GM12872 (cell line): Measurements from ENCODE around the gene PLLP.

ENCODE experiments used
- TF ChIP-seq, protein P1 (sequence below): IDR thresholded peaks from 3 replicates; pipeline ENCODE4 v1.5.1; 2011; ENCODE audit warnings: low read depth, mild to moderate bottlenecking, low read length, moderate library complexity; ENCODE audit not compliant: insufficient read depth

The PLLP gene

DNA sequence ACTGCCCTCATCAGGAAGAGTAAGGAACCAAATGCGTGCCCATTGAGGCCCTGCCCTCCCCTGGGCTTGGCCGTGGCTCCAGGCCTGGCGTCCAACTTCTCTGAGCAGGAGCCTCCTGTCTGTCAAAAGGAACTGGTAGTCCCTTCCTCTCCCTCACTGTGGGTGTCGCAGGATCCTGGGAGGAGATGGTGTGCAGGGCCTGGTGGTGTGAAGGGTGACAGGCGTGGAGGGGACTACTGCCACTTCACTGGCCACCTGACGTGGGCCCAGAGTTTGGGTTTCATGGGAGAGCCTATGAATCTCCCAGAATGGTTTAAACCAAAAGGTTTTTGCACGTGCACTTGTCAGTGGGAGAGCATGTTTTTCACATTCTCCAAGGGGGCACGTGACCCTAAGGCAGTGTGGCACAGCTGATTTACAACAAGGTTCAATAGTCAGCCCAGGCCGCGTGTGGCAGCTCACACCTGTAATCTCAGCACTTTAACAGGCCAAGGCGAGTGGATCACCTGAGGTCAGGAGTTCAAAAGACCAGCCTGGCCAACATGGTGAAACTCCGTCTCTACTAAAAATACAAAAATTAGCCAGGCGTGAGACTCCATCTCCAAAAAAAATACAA, 26.9 kb downstream of the PLLP start:
- TF ChIP-seq, protein P1, sequence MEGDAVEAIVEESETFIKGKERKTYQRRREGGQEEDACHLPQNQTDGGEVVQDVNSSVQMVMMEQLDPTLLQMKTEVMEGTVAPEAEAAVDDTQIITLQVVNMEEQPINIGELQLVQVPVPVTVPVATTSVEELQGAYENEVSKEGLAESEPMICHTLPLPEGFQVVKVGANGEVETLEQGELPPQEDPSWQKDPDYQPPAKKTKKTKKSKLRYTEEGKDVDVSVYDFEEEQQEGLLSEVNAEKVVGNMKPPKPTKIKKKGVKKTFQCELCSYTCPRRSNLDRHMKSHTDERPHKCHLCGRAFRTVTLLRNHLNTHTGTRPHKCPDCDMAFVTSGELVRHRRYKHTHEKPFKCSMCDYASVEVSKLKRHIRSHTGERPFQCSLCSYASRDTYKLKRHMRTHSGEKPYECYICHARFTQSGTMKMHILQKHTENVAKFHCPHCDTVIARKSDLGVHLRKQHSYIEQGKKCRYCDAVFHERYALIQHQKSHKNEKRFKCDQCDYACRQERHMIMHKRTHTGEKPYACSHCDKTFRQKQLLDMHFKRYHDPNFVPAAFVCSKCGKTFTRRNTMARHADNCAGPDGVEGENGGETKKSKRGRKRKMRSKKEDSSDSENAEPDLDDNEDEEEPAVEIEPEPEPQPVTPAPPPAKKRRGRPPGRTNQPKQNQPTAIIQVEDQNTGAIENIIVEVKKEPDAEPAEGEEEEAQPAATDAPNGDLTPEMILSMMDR, result no peak

DNA sequence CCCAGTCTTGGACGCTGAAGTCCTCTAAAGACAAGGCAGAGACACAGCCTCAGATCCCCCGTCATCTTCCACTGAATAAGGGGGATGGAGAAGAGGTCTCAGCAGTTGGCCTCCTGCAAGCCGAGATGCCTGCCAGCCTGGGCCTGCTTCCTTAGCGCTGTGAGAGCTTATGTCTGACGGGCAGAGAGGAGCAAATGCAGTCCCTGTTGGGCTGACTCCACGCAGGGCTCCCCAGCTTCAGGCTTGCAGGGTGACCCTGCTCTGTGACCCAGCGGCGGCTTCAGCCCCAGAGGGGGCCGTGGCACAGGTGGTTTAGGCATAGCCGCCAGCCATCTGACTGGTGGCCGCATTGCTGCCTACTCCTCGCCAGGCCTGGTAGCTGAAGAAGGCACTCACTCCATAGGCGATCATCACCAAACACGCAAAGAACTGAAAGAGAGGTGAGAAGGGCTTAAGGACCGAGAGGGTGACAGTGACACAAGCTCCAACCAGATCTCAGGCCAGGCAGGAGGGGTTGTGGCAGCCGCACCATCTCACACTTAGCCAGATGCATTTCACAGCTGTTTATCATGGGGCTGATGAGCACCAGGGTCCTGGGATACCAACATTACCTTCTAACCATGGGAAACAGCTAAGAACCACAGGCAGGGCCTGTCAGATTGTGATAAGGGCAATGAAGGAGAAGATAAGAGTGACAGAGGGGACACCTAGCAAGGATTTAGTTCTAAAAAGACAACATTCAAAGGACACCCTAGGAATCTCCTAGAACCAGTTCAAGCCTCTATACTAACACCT, 27.7 kb downstream of the PLLP start:
- TF ChIP-seq, protein P1, result no peak

DNA sequence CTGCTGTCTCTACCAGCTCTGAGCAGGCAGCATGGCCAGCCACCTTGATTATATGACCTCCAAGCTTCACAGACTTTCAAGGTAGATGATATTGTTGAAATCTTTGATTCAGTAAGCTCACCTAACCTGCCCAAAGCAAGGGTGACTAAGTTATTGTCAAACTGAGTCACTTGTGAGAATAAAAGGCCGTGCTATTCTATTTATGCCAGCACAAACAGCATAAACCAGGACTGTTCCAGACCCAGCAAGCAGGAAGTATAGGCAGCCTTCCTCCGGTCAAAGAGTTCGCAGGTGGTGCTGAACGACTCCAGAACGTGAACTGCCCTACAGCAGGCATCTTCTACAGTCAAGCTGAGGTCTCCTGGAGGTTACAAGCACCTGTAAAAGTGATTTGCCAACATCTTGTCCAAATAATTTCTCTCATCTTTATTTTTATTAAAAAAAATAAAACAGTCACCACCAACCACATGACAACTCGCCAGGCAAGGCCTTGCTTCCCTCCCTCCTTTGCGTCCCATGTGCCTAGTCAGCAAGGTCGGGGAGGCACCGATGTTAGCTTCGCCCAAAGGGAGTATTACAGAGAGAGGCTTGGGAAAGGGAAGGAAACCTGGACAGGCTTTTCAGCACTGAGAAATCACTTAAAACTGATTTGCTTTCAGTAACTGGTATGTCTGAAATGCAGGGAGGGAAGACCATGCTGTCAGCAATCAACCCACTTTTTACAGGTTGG, 28.6 kb downstream of the PLLP start:
- TF ChIP-seq, protein P1, result no peak

DNA sequence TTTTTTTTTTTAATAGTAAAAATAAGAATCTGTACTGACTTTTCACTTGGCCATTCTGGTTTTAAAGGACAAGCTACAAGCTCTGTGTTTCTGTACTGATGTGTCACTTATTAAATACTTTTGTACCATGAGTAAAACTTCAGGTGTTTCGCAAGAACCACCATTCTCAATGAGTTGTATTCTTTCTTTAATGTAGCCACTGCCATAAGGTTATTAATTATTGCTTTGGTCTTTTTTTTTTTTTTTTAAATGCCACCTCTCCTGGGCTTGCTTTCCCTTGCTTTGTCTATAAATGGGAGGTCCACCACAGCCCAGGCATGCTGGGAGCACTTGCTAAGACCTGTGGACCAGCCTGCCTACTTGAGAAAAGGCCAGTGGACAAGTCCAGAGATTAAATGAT, 31.0 kb downstream of the PLLP start:
- TF ChIP-seq, protein P1, result no peak

DNA sequence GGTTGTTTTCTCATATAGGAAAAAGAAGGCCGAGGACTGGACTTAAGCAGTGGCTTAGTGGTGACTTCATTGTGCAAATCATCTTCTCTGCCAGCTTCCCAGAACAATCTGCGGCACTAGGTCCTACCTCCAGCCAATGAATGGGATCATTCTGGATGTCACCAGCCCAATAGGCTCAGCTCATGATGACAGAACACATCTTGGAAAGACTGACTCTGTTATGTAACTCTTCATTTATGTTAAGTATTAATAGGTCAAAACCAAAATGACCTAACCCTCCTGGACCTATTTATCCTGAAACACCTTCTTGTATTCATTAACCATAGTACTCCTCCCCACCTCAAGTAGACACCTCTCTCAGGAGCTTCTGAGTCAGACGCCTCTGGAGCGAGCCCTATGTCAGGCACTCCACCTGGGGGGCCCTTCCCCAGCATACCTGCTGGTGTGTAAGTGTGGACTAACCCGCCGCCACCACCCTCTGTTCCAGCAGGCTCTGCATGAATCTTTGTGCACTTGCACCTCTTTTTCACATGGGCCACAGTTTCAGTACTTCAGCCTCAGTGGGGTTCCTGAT, 32.2 kb downstream of the PLLP start:
- TF ChIP-seq, protein P1, result no peak

DNA sequence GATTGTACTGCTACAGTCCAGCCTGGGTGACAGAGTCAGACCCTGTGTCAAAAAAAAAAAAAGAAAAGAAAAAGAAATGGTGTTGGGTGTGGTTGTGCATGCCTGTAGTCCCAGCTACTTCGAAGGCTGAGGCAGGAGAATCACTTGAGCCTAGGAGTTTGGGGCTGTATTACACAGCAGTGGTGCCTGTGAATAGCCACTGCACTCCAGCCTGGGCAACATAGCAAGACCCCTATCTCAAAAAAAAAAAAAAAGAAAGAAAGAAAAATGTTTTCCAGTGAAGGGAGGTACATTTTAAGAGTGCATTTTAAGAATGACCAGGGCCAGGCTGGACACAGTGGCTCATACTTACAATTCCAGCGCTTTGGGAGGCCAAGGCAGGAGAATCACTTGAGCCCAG, 33.1 kb downstream of the PLLP start:
- TF ChIP-seq, protein P1, result no peak

DNA sequence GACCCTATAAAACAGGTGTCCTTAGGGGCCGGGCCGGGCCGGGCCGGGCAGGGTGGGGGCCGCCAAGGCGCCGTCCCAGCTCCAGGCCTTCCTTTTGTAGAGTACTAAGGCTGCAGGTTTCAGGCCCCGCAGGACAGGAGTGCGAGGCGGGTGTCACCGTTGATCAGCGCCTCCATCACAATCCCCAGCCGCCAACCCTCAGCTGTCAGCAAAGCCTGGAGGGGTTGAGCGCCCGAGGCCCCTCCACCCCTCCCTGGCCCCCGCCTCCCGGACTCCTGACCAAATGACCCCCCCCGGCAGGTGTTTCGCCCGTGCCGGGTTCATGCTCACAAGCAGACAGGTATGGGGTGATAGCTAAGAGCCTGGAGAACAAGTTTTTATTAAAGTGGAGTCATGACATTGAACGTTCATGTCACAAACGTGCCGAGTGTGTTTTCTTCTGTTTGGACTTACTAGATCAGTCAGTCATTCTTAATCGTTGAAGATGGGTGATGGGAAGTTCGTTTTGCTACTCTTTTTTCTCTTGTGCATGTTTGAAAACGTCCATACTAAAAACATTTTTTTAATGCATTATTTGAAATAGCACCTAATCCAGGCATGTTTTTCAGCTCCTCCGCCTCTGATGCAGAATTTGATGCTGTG, 38.9 kb downstream of the PLLP start:
- TF ChIP-seq, protein P1, result no peak
